Loucy (cell line): ENCODE results near the gene PCBP3.

ENCODE experiments used
- H2AFZ ChIP-seq: fragments of 200-600 bp; sonication (generic); 2 replicates; pipeline ENCODE4 v1.6.0; 2016; ENCODE audit warnings: antibody characterized with exemption, mild to moderate bottlenecking, low read length, moderate library complexity
- H3F3A ChIP-seq: fragments of 200-600 bp; 2 replicates; pipeline ENCODE4 v1.6.0; 2016; ENCODE audit warnings: antibody characterized with exemption, low read depth, mild to moderate bottlenecking
- H3K27me3 ChIP-seq: fragments of 200-600 bp; sonication (generic); 2 replicates; pipeline ENCODE4 v1.6.1; 2014; ENCODE audit warnings: low read length, mild to moderate bottlenecking; ENCODE audit not compliant: insufficient read depth, poor library complexity, severe bottlenecking
- H3K36me3 ChIP-seq: fragments of 200-600 bp; sonication (generic); 2 replicates; pipeline ENCODE4 v1.6.1; 2016; ENCODE audit warnings: low read length; ENCODE audit not compliant: insufficient read depth
- H3K4me1 ChIP-seq: fragments of 200-600 bp; sonication (generic); 2 replicates; pipeline ENCODE4 v1.5.1; 2014; ENCODE audit warnings: low read length, mild to moderate bottlenecking; ENCODE audit not compliant: insufficient read depth, poor library complexity, severe bottlenecking
- H3K4me2 ChIP-seq: fragments of 200-600 bp; sonication (generic); 2 replicates; pipeline ENCODE4 v1.6.0; 2014; ENCODE audit warnings: antibody characterized with exemption, low read length, low read depth, mild to moderate bottlenecking; ENCODE audit not compliant: poor library complexity, severe bottlenecking
- H3K4me3 ChIP-seq: fragments of 200-600 bp; sonication (generic); 2 replicates; pipeline ENCODE4 v1.5.1; 2014; ENCODE audit warnings: low read length, mild to moderate bottlenecking, mixed read lengths; ENCODE audit not compliant: poor library complexity, severe bottlenecking
- H3K79me2 ChIP-seq: fragments of 200-600 bp; sonication (generic); 2 replicates; pipeline ENCODE4 v1.6.1; 2014; ENCODE audit warnings: low read length; ENCODE audit not compliant: insufficient read depth
- H3K9ac ChIP-seq: fragments of 200-600 bp; sonication (generic); 2 replicates; pipeline ENCODE4 v1.6.0; 2014; ENCODE audit warnings: mild to moderate bottlenecking, low read depth, low read length, moderate library complexity; ENCODE audit not compliant: poor library complexity, severe bottlenecking
- H3K9me2 ChIP-seq: fragments of 200-600 bp; sonication (generic); replicated peaks from 2 replicates; pipeline ENCODE4 v1.6.1; 2016; ENCODE audit warnings: low read depth, low read length, mixed read lengths
- H3K9me3 ChIP-seq: fragments of 200-600 bp; sonication (generic); 2 replicates; pipeline ENCODE4 v1.6.1; 2014; ENCODE audit warnings: mild to moderate bottlenecking, antibody characterized with exemption, low read length, low read depth; ENCODE audit not compliant: insufficient read depth
- H4K20me1 ChIP-seq: fragments of 200-600 bp; sonication (generic); 2 replicates; pipeline ENCODE4 v1.6.0; 2014; ENCODE audit warnings: antibody characterized with exemption, low read length, mild to moderate bottlenecking; ENCODE audit not compliant: insufficient read depth, poor library complexity, severe bottlenecking
- EZH2phosphoT487 ChIP-seq: fragments of 200-600 bp; IDR thresholded peaks from 2 replicates; pipeline ENCODE4 v1.6.1; 2018; ENCODE audit warnings: antibody characterized with exemption, mild to moderate bottlenecking, moderate library complexity, borderline replicate concordance
- TF ChIP-seq, protein P1 (sequence below): fragments of 200-600 bp; sonication (generic); conservative IDR thresholded peaks from 2 replicates; pipeline ENCODE4 v1.5.1; 2014; ENCODE audit warnings: mild to moderate bottlenecking, antibody characterized with exemption, low read length

PCBP3 gene

DNA sequence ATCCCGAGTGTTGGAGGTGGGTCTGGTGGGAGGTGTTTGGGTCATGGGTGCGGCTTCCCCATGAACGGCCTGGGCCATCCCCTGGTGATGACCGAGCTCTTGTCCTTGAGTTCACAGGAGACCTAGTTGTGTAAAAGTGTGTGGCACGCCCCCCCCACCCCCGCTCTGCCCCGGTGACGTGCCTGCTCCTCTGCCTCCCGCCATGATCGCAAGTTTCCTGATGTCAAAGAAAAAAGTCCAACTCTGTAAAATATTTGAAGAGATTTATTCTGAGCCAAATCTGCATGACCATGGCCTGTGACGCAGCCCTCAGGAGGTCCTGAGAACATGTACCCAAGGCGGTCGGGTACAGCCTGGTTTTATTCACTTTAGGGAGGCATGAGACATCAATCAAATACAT, 212.9 kb downstream of the PCBP3 start:
- Histone ChIP-seq H3K9me2 (no peaks in the 10 kb centered on the region), H4K20me1 (no peaks in the 10 kb centered on the region), H3K4me1 (peaks cover 48% of the 10 kb centered on the region), H3F3A (peaks cover 4% of the 10 kb centered on the region; the same call in 1 of the 2 replicates), H3K27me3 (no peaks in the 10 kb centered on the region), H3K4me3 (peak overlapping the region; percentile 44), H3K9ac (peak overlapping the region; percentile 23), H3K79me2 (no peaks in the 10 kb centered on the region), H3K9me3 (no peaks in the 10 kb centered on the region), H2AFZ (no peak overlapping the region), H3K36me3 (no peaks in the 10 kb centered on the region), H3K4me2 (peak overlapping the region; percentile 59)
- no peak for TF ChIP-seq EZH2phosphoT487
- TF ChIP-seq, protein P1, sequence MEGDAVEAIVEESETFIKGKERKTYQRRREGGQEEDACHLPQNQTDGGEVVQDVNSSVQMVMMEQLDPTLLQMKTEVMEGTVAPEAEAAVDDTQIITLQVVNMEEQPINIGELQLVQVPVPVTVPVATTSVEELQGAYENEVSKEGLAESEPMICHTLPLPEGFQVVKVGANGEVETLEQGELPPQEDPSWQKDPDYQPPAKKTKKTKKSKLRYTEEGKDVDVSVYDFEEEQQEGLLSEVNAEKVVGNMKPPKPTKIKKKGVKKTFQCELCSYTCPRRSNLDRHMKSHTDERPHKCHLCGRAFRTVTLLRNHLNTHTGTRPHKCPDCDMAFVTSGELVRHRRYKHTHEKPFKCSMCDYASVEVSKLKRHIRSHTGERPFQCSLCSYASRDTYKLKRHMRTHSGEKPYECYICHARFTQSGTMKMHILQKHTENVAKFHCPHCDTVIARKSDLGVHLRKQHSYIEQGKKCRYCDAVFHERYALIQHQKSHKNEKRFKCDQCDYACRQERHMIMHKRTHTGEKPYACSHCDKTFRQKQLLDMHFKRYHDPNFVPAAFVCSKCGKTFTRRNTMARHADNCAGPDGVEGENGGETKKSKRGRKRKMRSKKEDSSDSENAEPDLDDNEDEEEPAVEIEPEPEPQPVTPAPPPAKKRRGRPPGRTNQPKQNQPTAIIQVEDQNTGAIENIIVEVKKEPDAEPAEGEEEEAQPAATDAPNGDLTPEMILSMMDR: no peak

DNA sequence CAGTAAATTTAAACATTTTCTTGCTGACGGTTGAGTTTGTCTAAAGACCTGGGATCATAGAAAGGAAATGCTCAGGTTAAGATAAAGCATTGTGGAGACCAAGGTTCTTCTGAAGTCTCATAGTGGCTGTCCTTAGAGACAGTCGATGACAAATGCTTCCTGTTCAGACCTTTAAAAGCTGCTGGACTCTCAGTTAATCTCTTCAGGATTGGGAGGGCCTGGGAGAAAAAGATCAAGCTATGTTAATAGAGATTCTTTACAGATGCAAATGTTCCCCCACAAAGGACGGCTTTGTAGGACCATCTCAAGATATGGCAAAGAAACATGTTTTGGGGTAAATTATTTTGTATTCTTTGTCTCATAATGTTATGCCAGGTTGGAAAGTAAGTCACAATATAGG, 213.4 kb downstream of the PCBP3 start:
- Histone ChIP-seq H3K9me2 (no peaks in the 10 kb centered on the region), H3K4me2 (peak overlapping the region; percentile 59), H3F3A (peaks cover 4% of the 10 kb centered on the region; the same call in 1 of the 2 replicates), H4K20me1 (no peaks in the 10 kb centered on the region), H3K4me3 (peak overlapping the region; percentile 44), H3K9me3 (no peaks in the 10 kb centered on the region), H2AFZ (no peak overlapping the region), H3K4me1 (peaks cover 49% of the 10 kb centered on the region), H3K9ac (peak overlapping the region; percentile 23), H3K36me3 (no peaks in the 10 kb centered on the region), H3K27me3 (no peaks in the 10 kb centered on the region), H3K79me2 (no peaks in the 10 kb centered on the region)
- no peak for TF ChIP-seq EZH2phosphoT487
- TF ChIP-seq, protein P1: no peak

DNA sequence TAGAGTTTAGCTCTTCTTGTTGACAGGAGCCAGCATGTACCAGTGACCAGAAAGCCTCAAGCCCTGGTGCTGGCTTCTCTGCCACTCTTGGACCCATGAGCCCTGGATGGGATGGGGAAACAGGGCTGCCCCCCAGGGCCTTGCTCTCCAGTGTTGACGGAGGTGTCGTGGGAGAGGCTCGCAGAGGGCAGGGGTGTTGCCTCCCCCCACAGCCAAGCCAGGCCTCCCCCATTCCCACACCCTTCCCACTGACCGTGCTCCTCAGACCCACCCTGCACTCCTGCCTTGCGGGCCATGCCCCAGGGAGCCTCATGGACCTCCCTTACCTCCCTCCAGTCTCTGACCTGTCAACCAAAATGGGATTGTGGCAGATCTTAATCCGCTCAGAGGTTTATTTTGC, 214.2 kb downstream of the PCBP3 start:
- Histone ChIP-seq H3F3A (peaks cover 4% of the 10 kb centered on the region; the same call in 1 of the 2 replicates), H4K20me1 (no peaks in the 10 kb centered on the region), H3K4me3 (no peak overlapping the region), H3K27me3 (no peaks in the 10 kb centered on the region), H3K4me1 (peaks cover 54% of the 10 kb centered on the region), H2AFZ (no peak overlapping the region), H3K9me2 (no peaks in the 10 kb centered on the region), H3K4me2 (no peak overlapping the region), H3K79me2 (no peaks in the 10 kb centered on the region), H3K9ac (no peak overlapping the region), H3K36me3 (no peaks in the 10 kb centered on the region), H3K9me3 (no peaks in the 10 kb centered on the region)
- TF ChIP-seq, protein P1: no peak
- no peak for TF ChIP-seq EZH2phosphoT487
